ENCODE measurements around the gene GRIFIN. TPM values are rescaled to one million over a fixed set of nuclear protein-coding genes. Genes with fewer than 3 reads are reported as not detected.
"Not testable (repeated sequence)": the region's sequence is repeated elsewhere in the genome, so short reads cannot be mapped to it uniquely, and the experiment has no call there.

The GRIFIN gene
- total RNA-seq, 1 donor from 2014 or later: not detected

DNA sequence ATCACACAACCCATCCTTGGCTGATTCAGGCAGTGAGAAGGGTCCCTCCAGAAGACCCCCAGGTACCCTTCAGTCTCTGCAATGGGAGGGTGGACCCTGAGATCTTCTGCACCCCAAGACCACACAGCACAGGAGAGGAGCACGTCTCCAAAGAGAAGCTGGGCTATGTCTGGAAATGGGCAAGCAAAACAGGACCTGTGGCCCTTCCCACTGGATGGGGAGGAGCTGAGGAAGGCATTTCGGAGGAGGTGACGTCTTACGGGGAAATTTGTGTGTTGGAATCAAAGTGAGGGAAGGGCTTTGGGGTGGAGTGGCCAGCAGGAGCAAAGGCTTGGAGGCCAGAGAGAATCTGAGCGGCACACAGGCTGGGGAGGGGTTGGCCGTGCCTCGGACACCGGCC lies 16.5 kb downstream of the GRIFIN start:
- DNase-seq (ENCODE audit: low read depth in 2 of 2): no peak

GRCh38 chr7:2453849-2454248 lies 22.3 kb downstream of the GRIFIN start:
- DNase-seq (ENCODE audit: low read depth in 2 of 2): not testable (repeated sequence)

GRCh38 chr7:2452643-2453270 lies 23.4 kb downstream of the GRIFIN start:
- DNase-seq (ENCODE audit: low read depth in 2 of 2): no peak

DNA sequence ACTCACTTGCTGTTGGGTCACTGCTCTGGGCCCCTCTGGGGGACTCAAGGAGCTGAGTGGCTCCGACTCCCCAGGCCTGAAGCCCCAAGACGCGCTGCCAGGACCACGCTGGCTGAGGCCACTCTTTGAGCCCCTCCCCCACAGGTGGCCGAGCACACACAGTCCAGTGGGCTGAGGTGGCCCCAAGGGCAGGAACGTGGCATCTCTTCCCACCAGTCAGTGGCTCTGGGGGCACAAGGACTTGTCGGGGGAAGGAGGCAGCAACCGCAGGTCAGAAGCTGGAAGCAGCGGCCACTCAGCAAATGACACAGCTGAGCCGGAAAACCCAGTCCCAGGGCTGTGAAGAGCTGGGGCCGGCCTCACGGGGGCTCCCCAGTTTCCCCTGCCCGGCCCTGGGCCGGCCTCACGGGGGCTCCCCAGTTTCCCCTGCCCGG lies 24.1 kb downstream of the GRIFIN start:
- DNase-seq (ENCODE audit: low read depth in 2 of 2): no peak

DNA sequence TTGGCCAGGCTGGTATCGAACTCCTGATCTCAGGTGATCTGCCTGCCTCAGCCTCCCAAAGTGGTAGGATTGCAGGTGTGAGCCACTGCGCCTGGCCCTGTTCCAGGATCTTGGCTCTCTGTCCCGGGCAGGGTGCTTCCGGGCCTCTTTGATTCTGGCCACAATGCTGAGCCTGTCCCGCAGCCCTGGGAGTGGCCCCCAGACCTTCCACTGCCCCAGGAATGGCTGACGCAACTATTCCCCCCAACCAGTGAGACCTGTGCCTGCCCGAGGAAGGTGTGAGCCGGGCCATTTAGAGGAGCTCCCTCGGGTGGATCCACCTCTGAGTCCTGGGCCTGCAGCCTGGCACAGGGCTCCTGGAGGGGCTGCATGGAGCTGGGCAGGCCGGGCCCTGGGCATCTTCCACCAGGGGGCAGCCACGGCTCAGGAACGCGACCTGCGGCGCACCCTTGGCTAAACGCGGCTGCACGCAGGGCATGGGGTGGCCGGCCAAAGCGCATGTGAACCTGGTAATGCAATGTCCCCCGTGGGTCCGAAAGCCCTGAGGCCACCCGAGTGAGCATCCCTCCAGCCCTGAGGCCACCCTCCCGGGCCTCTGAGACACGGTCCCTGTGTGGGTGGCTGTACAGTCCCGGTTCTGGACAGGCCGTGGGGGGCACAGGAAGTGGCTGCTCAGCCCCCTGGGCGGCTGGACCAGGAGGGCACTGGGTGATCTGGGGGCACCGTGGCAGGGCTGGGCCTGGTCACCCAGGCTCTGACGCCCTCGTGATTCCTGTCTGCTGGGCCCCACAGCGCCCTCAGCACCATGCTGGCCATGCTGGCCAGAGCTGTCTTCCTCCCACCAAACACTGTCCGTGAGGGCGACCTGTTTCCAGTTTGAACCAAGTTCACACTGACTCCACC lies 24.8 kb downstream of the GRIFIN start:
- DNase-seq (ENCODE audit: low read depth in 2 of 2): peak; percentile 43 to 73

DNA sequence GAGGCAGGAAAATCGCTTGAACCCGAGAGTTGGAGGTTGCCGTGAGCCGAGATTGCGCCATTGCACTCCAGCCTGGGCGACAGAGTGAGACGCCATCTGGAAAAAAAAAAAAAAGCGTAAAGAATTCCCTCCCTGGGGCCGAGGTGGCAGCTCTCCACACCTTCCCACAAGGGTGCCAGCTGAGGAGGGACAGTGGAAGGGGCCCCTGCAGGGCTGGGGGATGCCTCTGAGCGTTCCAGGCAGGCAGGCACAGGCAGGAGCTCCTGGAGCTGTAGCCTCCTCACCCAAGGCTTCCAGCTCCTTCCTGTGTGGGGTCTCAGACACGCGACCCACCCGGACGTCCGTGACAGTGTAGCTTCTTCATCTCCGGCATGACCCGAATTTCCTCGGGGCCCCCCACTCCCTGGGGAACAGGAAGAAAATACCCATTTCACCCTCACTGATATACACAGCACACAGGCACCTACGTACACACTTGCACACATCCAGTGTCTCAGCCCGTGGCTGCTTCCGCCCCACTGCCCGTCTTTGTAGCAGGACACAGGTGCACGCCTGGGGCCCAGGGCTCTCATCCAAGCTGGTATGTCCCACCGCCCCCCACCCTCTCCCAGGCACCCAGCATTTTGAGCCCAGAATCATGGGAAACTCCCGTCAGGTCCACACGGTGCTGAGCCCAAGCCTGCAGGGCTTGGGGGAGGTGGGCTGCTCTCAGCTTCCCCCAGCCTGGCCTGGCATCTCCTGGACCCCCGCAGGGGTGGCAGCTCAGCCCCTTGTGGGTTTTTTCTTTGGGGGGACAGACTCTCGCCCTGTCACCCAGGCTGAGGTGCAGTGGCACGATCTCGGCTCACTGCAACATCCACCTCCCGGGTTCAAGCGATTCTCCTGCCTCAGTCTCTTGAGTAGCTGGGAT lies 25.7 kb downstream of the GRIFIN start:
- DNase-seq (ENCODE audit: low read depth in 2 of 2): no peak

GRCh38 chr7:2446676-2447075 lies 29.5 kb downstream of the GRIFIN start:
- no peak for DNase-seq (ENCODE audit: low read depth in 2 of 2)

DNA sequence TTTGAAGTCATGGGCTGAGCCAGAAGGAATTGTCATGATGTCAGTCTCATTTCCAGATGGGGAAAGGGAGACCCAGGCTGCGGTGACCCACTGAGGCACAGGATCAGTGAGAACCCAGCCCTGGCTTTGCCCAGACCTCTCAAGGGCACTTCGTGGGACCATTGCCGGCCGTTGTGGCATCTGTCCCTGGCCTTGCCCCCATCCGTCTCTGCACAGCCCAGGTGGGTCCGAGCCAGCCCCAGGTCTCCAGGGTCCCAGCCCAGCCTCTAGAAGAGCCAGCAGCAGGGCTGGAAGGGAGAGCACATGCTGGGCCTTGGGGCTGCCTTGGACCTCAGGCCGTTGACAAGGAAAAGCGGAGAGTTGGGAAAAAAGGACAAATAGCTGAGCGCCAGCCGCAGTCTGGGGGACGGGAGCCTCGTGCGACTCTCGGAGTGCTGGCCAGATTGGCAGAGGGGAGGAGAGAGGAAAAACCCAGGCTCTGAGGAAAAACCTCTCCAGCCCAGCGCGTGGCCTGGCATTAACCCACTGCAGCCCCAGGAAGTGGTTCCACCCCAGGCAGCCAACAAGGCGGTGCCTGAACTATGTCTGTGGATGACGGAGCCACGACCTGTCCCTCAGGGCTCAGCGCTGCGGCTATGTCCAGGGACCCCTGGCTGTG lies 30.2 kb downstream of the GRIFIN start:
- no peak for DNase-seq (ENCODE audit: low read depth in 2 of 2)

GRCh38 chr7:2445047-2445446 lies 31.2 kb downstream of the GRIFIN start:
- no peak for DNase-seq (ENCODE audit: low read depth in 2 of 2)

GRCh38 chr7:2444476-2444875 lies 31.7 kb downstream of the GRIFIN start:
- DNase-seq (ENCODE audit: low read depth in 2 of 2): no peak

- no peak for DNase-seq (ENCODE audit: low read depth in 2 of 2)
These were observed 32.7 kb downstream of the GRIFIN start for GRCh38 chr7:2443491-2443890.

GRCh38 chr7:2441430-2442058 lies 34.7 kb downstream of the GRIFIN start:
- no peak for DNase-seq (ENCODE audit: low read depth in 2 of 2)

- DNase-seq (ENCODE audit: low read depth in 2 of 2): no peak
These were observed 35.5 kb downstream of the GRIFIN start for GRCh38 chr7:2440608-2441245.

- no peak for DNase-seq (ENCODE audit: low read depth in 2 of 2)
These were observed 37.4 kb downstream of the GRIFIN start for GRCh38 chr7:2438775-2439174.

GRCh38 chr7:2438186-2438585 lies 38.0 kb downstream of the GRIFIN start:
- no peak for DNase-seq (ENCODE audit: low read depth in 2 of 2)

DNA sequence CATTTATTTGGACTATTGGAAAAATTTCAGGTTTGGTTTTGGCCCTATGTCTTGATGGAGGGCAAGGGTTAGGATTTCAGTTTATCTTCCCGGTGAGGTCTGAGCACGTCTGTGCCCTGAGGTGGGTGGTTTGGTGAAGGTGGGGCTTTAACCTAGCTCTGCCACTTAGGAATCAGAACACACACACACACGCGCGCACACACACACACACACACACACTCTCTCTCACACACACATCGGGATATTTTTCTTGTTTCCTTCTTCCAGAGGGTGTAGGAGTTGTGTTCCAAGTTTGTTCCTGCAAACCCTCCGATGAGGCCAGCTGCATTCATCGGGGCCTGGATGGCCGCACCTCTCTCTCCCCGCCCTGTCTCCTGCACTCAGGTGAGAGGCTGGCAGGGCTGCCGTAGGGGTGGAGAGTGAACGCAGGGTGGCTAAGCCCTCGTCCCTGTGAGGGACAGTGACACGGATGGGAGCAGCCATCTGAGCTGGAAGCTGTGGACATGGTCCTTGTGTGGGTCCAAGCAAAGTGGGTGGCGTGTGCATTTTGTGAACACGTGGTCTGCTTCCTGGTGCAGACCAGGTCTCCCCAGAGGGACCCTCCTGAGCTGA lies 38.6 kb downstream of the GRIFIN start:
- DNase-seq (ENCODE audit: low read depth in 2 of 2): no peak

- DNase-seq (ENCODE audit: low read depth in 2 of 2): no peak
These were observed 39.1 kb downstream of the GRIFIN start for GRCh38 chr7:2437136-2437535.

DNA sequence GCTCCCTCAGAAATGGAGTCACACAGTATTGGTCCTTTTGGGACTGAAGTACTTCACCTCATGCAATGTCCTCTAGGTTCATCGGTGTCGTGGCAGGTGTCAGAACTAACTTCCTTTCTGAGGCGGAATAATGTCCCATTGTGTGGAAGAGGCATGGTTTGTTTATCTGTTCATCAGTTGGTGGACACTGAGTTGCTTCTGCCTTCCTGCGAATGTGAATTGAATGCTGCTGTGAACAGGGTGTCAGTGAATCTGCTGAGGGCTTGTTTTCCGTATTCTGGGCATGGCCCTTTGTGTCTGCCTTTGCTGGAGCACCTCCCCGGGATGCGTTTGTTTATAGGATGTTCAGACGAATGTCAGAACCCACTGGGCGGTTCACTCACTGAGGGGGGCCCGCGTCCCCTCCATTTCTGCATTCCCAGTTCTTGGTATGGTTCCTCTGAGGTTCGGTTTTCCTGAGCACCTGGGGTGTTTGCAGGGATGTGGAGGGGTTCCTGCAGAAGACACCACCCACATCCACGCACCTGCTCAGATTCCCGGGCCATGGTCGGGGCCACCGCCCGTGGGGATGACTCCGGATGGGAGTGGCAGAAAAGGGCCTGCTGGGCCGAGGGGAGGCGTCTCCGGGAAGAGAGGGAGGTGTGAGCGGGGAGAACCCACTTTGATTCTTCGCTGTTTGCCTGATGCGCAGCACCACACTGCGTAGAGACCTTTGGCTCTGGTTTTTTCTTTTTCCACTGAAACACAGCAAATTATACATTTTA lies 39.7 kb downstream of the GRIFIN start:
- peak in 1 of 2 donors; percentile 24 for DNase-seq (ENCODE audit: low read depth in 2 of 2)

- DNase-seq (ENCODE audit: low read depth in 2 of 2): no peak
These were observed 41.1 kb downstream of the GRIFIN start for GRCh38 chr7:2435146-2435545.

Data from dermis microvascular lymphatic vessel endothelial cell (primary cell).